Keratinocyte (primary cell): ENCODE measurements around the gene CIDEA. TPM values are rescaled to one million over a fixed set of nuclear protein-coding genes. Genes with fewer than 3 reads are reported as not detected.
A peak's percentile ranks its signal among the peaks of the same experiment; 100 is the strongest.

ENCODE experiments used
- DNase-seq: peaks from one replicate; pipeline ENCODE4 v3.0.0-alpha.2; 2011; ENCODE audit warnings: low read depth, missing footprints, low spot score
- FAIRE-seq: peaks from 2 replicates; lab custom pipeline; 2011; peaks lifted over from hg19 to GRCh38; lab: Jason Lieb, UNC
- H2AFZ ChIP-seq: 2 replicates; pipeline ENCODE4 v1.6.0; 2012; ENCODE audit warnings: low read length, control low read depth, inconsistent platforms; ENCODE audit not compliant: control insufficient read depth
- H3K27ac ChIP-seq: 2 replicates; pipeline ENCODE4 v1.5.1; 2011; ENCODE audit warnings: low read length; ENCODE audit not compliant: control insufficient read depth, insufficient read depth
- H3K27me3 ChIP-seq: 3 replicates; pipeline ENCODE4 v1.6.0; 2011; ENCODE audit warnings: low read length; ENCODE audit not compliant: control insufficient read depth, insufficient read depth; ENCODE audit errors: extremely low read depth
- H3K36me3 ChIP-seq, 2 experiments: 2 replicates in 1 of 2; 3 replicates in 1 of 2; pipeline ENCODE4 v1.5.1; 2011; ENCODE audit warnings: low read length in 2 of 2, mild to moderate bottlenecking in 1 of 2; ENCODE audit not compliant: control insufficient read depth in 2 of 2, insufficient read depth in 2 of 2; ENCODE audit errors: extremely low read depth in 1 of 2
- H3K4me1 ChIP-seq: 3 replicates; pipeline ENCODE4 v1.5.1; 2011; ENCODE audit warnings: low read length; ENCODE audit not compliant: control insufficient read depth, insufficient read depth; ENCODE audit errors: extremely low read depth
- H3K4me2 ChIP-seq: 3 replicates; pipeline ENCODE4 v1.6.0; 2011; ENCODE audit warnings: low read depth, low read length; ENCODE audit not compliant: control insufficient read depth, insufficient read depth; ENCODE audit errors: extremely low read depth
- H3K4me3 ChIP-seq, 3 experiments: fragments of 200-600 bp in 1 of 3; sonication (generic) in 1 of 3; 2 replicates in 2 of 3; 3 replicates in 1 of 3; pipeline ENCODE4 v1.5.1; 2011 to 2016; ENCODE audit warnings: low read length in 3 of 3, mild to moderate bottlenecking in 3 of 3, control low read depth in 2 of 3, inconsistent platforms in 1 of 3, low read depth in 1 of 3, mixed read lengths in 1 of 3, mixed run types in 1 of 3, moderate library complexity in 1 of 3; ENCODE audit not compliant: control insufficient read depth in 2 of 3, insufficient read depth in 2 of 3; ENCODE audit errors: extremely low read depth in 1 of 3
- H3K79me2 ChIP-seq: 2 replicates; pipeline ENCODE4 v1.6.0; 2012; ENCODE audit warnings: low read length; ENCODE audit not compliant: control insufficient read depth, insufficient read depth
- H3K9ac ChIP-seq: 3 replicates; pipeline ENCODE4 v1.6.0; 2011; ENCODE audit warnings: low read length; ENCODE audit not compliant: control insufficient read depth, insufficient read depth; ENCODE audit errors: extremely low read depth
- H3K9me1 ChIP-seq: 3 replicates; pipeline ENCODE4 v1.6.0; 2011; ENCODE audit warnings: low read length; ENCODE audit not compliant: control insufficient read depth, insufficient read depth; ENCODE audit errors: extremely low read depth
- H3K9me3 ChIP-seq: 2 replicates; pipeline ENCODE4 v1.5.1; 2012; ENCODE audit warnings: low read depth, low read length; ENCODE audit not compliant: control insufficient read depth
- H4K20me1 ChIP-seq: 3 replicates; pipeline ENCODE4 v1.6.0; 2011; ENCODE audit warnings: low read length; ENCODE audit not compliant: control insufficient read depth, insufficient read depth; ENCODE audit errors: extremely low read depth
- CTCF ChIP-seq, 3 experiments: IDR thresholded peaks in 1 of 3; conservative IDR thresholded peaks in 1 of 3; optimal IDR thresholded peaks in 1 of 3; 2 replicates in 2 of 3; 3 replicates in 1 of 3; pipeline versions ENCODE3 to v1.5.1; 2011; ENCODE audit warnings: low read length in 3 of 3, mild to moderate bottlenecking in 3 of 3, moderate library complexity in 2 of 3, control low read depth in 1 of 3, inconsistent platforms in 1 of 3; ENCODE audit not compliant: insufficient read depth in 2 of 3; ENCODE audit errors: extremely low read depth in 1 of 3
- EZH2 ChIP-seq: IDR thresholded peaks from one replicate; pipeline ENCODE4 v1.6.1; 2012; ENCODE audit warnings: inconsistent platforms, mild to moderate bottlenecking, low read length, moderate library complexity
- dilution Hi-C: fragments of 300-500 bp; cut with MboI; formaldehyde crosslinking; loops from one replicate; pipeline ENCODE4 v1.7.0; 2020; ENCODE audit warnings: low sequenced_read_pairs; ENCODE audit not compliant: extremely low pct_ligation_motif_present
- polyA plus RNA-seq, 5 experiments: library from polyadenylated mRNA; depleted of rRNA in 3 of 5; stranded (reverse) in 3 of 5; stranded (forward) in 1 of 5; unstranded in 1 of 5; fragments of >200 nt; gene quantifications; 1 replicate in 1 of 5; 2 replicates in 3 of 5; 3 replicates in 1 of 5; pipeline versions ENCODE4 v1.2.1 to v1.2.3, GENCODE V29; 2011 to 2012; ENCODE audit warnings: missing spikeins in 2 of 5, low read depth in 1 of 5, low replicate concordance in 1 of 5

Gene CIDEA
- polyA plus RNA-seq, 1 donor (not counting 4 experiments of a cell fraction or from before 2014, with no cell fraction given) = 1.2 TPM

- no peaks in the 10 kb centered on the region for H3K27me3 ChIP-seq
- DNase-seq (no peak), FAIRE-seq (no peak)
- TF ChIP-seq EZH2 (no peak), CTCF (optimal IDR thresholded peaks at IDR 0.05 in 1 of 3, IDR thresholded peaks at IDR 0.05 in 1 of 3, conservative IDR thresholded peaks at IDR 0.05 in 1 of 3; ENCODE audit: extremely low read depth in 1 of 3, insufficient read depth in 2 of 3, low read length in 3 of 3) (no peak)
- no peaks in the 10 kb centered on the region for H3K9me3 ChIP-seq
- peaks cover 17% of the 10 kb centered on the region for H3K4me1 ChIP-seq
- no peaks in the 10 kb centered on the region for H3K9me1 ChIP-seq
- H3K36me3 ChIP-seq = no peaks in the 10 kb centered on the region
- dilution Hi-C loops = no loop called here
- no peaks in the 10 kb centered on the region for H4K20me1 ChIP-seq
- no peak overlapping the region for H2AFZ ChIP-seq
- peak overlapping the region; percentile 67 for H3K27ac ChIP-seq
- H3K79me2 ChIP-seq = no peaks in the 10 kb centered on the region
- H3K4me2 ChIP-seq = peak overlapping the region; percentile 33
- no peak overlapping the region for H3K4me3 ChIP-seq
- H3K9ac ChIP-seq = peak overlapping the region; percentile 56
These were observed 27.7 kb downstream of the CIDEA start for GRCh38 chr18:12281861-12282260.

GRCh38 chr18:12282442-12283039 is 28.4 kb downstream of the CIDEA start:
- Histone ChIP-seq H3K79me2 (no peaks in the 10 kb centered on the region), H3K9ac (peak overlapping the region; percentile 56), H3K36me3 (no peaks in the 10 kb centered on the region), H3K9me3 (no peaks in the 10 kb centered on the region), H4K20me1 (no peaks in the 10 kb centered on the region), H2AFZ (no peak overlapping the region), H3K9me1 (no peaks in the 10 kb centered on the region), H3K4me1 (peaks cover 22% of the 10 kb centered on the region), H3K27me3 (no peaks in the 10 kb centered on the region), H3K4me2 (peak overlapping the region; percentile 33), H3K27ac (peak overlapping the region; percentile 67), H3K4me3 (no peak overlapping the region)
- DNase-seq (peak; percentile 92), FAIRE-seq (peak; percentile 97)
- TF ChIP-seq CTCF (optimal IDR thresholded peaks at IDR 0.05 in 1 of 3, IDR thresholded peaks at IDR 0.05 in 1 of 3, conservative IDR thresholded peaks at IDR 0.05 in 1 of 3; ENCODE audit: extremely low read depth in 1 of 3, insufficient read depth in 2 of 3, low read length in 3 of 3) (no peak), EZH2 (no peak)
- dilution Hi-C loops = no loop called here
